D721Med (cell line): ENCODE measurements around the gene GALNT18.

Experiments
- DNase-seq: peaks from one replicate; pipeline ENCODE4 v3.0.0; 2011; ENCODE audit warnings: low spot score; ENCODE audit not compliant: insufficient read length
- FAIRE-seq: peaks from 2 replicates; lab custom pipeline; 2011; peaks lifted over from hg19 to GRCh38; lab: Jason Lieb, UNC
- CTCF ChIP-seq: IDR thresholded peaks from 2 replicates; pipeline ENCODE4 v1.5.1; 2012; ENCODE audit warnings: mild to moderate bottlenecking, control low read depth; ENCODE audit not compliant: insufficient read depth; ENCODE audit errors: missing control alignments

Gene GALNT18

GRCh38 chr11:11491589-11491988 lies 130.2 kb downstream of the GALNT18 start:
- DNase-seq (no peak), FAIRE-seq (no peak)
- TF ChIP-seq CTCF, result no peak

- FAIRE-seq (no peak), DNase-seq (no peak)
- no peak for TF ChIP-seq CTCF
Measured at GRCh38 chr11:11491014-11491413, 130.8 kb downstream of the GALNT18 start.

GRCh38 chr11:11486423-11486822 lies 135.4 kb downstream of the GALNT18 start:
- DNase-seq (no peak), FAIRE-seq (no peak)
- no peak for TF ChIP-seq CTCF

- no peak for DNase-seq
- FAIRE-seq, result no peak
- TF ChIP-seq CTCF, result no peak
Measured at GRCh38 chr11:11486002-11486401, 135.8 kb downstream of the GALNT18 start.

GRCh38 chr11:11483627-11484026 lies 138.2 kb downstream of the GALNT18 start:
- no peak for TF ChIP-seq CTCF
- DNase-seq (no peak), FAIRE-seq (no peak)

- no peak for DNase-seq
- no peak for FAIRE-seq
- TF ChIP-seq CTCF, result no peak
Measured at GRCh38 chr11:11482730-11483129, 139.1 kb downstream of the GALNT18 start.

- TF ChIP-seq CTCF, result no peak
- FAIRE-seq, result no peak
- DNase-seq, result no peak
Measured at GRCh38 chr11:11481371-11481770, 140.4 kb downstream of the GALNT18 start.
